Measurements from ENCODE around the gene SLC6A12. TPM values are rescaled to one million over a fixed set of nuclear protein-coding genes. Genes with fewer than 3 reads are reported as not detected.

The SLC6A12 gene
- total RNA-seq, 4 donors from 2014 or later: 0.57 TPM; not detected in 3

DNA sequence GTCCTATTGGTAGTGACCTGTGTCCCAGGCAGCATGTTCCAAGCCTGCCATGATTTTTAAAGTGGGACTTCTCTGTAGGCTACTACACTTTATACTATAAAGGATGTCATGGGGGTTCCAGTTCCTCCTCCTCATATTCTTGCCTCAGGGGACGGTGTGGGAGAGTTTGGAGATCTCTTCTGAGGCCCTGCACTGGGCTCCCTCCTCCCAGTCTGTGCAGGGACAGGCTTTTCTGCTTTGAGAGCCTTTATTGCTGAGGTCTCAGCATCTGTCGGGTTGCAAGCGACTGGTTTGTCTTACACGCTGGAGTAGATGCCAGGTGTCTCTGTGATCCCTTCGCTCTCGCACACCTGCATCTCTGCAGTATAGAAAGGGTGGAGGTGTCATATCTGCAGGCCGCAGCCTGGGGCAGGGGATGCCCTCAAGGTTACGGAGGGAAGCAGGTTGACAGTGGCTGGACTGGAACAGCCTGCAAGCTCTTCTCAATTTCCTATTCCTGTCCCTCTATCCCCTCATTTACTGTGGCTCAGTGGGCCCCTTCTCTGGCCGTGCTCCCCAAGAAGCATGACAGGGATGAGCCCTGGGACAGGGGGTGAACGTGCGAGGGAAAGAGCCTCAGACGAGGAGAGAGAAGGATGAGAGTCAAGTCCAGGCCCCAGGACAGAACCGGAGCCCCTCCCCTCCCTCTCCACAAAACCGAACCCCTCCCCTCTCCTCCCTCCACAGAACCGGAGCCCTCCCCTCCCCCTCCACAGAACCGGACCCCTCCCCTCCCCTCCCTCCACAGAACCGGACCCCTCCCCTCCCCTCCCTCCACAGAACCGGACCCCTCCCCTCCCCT, 51.3 kb downstream of the SLC6A12 start:
- TF ChIP-seq POLR2A (IDR thresholded peaks at IDR 0.05): no peak
- TF ChIP-seq, protein P1, sequence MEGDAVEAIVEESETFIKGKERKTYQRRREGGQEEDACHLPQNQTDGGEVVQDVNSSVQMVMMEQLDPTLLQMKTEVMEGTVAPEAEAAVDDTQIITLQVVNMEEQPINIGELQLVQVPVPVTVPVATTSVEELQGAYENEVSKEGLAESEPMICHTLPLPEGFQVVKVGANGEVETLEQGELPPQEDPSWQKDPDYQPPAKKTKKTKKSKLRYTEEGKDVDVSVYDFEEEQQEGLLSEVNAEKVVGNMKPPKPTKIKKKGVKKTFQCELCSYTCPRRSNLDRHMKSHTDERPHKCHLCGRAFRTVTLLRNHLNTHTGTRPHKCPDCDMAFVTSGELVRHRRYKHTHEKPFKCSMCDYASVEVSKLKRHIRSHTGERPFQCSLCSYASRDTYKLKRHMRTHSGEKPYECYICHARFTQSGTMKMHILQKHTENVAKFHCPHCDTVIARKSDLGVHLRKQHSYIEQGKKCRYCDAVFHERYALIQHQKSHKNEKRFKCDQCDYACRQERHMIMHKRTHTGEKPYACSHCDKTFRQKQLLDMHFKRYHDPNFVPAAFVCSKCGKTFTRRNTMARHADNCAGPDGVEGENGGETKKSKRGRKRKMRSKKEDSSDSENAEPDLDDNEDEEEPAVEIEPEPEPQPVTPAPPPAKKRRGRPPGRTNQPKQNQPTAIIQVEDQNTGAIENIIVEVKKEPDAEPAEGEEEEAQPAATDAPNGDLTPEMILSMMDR (IDR thresholded peaks at IDR 0.05): no peak
- 58 to 88% methylated on average over 6 to 11 of the region's 18 CpGs for WGBS, 2 donors

GRCh38 chr12:161823-162222, 52.1 kb downstream of the SLC6A12 start:
- WGBS, 2 donors: 83 to 97% methylated on average over 5 to 7 of the region's 8 CpGs

More for the DNA sequence above, 51.3 kb downstream of the SLC6A12 start:
- H3K4me1 ChIP-seq: peaks cover 0 to 1% (median 0%) of the 10 kb centered on the region in 3 donors
- no peaks in the 10 kb centered on the region for H3K9me3 ChIP-seq
- H3K36me3 ChIP-seq: no peaks in the 10 kb centered on the region
- intact Hi-C loops (cut with DNase I): no loop called here
- H3K27me3 ChIP-seq: peaks cover 0 to 34% (median 0%) of the 10 kb centered on the region in 4 donors
- H3K27ac ChIP-seq: no peak overlapping the region
- no peak for DNase-seq
- no peak overlapping the region for H3K4me3 ChIP-seq

DNA sequence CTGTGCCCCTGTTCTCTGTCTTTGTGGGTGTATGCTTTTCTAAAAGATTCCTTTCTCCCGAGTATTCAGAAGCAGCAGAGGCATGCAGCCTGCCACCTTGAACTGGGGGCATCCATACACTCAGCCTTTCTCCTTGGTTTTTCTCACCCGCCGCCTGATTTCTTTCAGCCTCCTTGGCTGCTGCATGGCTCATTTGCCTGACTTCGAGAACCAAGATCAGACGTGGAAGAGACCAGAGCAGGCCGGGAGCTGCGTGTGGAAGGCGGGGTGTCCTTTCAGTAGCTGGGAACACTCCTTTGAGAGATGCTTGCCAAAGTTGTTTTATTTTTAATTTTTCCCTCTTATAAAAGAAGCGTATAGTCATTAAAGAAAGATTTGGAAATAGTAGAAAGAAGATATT, 53.1 kb downstream of the SLC6A12 start:
- Histone ChIP-seq H3K9me3 (no peaks in the 10 kb centered on the region), H3K36me3 (no peaks in the 10 kb centered on the region), H3K27ac (no peak overlapping the region), H3K4me1 (no peaks in the 10 kb centered on the region), H3K27me3 (peaks cover 0 to 34% (median 0%) of the 10 kb centered on the region in 4 donors), H3K4me3 (no peak overlapping the region)
- DNase-seq: no peak
- intact Hi-C loops (cut with DNase I): no loop called here
- 60 to 71% methylated on average over 9 of the region's 9 CpGs for WGBS, 2 donors
- TF ChIP-seq, protein P1 (IDR thresholded peaks at IDR 0.05): no peak
- TF ChIP-seq POLR2A (IDR thresholded peaks at IDR 0.05): no peak

More at GRCh38 chr12:161823-162222, 52.1 kb downstream of the SLC6A12 start:
- DNase-seq: no peak
- Histone ChIP-seq H3K36me3 (no peaks in the 10 kb centered on the region), H3K9me3 (no peaks in the 10 kb centered on the region), H3K4me1 (no peaks in the 10 kb centered on the region), H3K27ac (no peak overlapping the region), H3K27me3 (peaks cover 0 to 34% (median 0%) of the 10 kb centered on the region in 4 donors), H3K4me3 (no peak overlapping the region)
- no peak for TF ChIP-seq POLR2A (IDR thresholded peaks at IDR 0.05)
- TF ChIP-seq, protein P1 (IDR thresholded peaks at IDR 0.05): no peak
- intact Hi-C loops (cut with DNase I): no loop called here

DNA sequence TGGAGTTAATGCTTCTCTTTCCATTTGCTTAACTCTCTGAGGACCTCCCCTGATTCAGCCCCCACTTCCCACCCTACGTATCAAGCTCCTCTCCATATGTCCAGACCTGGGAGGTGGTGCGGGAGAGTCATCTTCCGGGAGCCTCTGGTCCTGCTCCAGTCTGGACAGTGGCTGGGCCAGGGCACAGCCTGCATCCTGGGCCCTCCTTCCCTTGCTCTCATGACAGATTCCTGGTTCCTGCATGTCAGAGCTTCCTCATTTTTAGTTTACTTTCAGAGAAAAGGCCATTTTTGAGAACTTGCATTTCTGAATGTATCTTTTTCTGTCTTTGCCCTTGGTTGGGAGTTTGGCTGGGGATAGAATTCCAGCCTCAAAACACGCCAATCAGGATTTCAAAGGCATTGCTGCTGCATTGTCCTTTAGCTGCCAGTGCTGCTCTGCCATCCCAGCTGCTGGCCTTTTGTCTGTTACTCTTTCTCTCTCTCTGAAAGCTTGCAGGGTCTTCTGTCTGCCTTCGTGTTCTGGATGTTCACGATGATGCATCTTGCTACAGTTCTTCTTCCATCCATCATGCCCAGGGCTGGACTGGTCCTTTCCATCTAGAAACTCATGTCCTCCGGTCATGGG, 54.7 kb downstream of the SLC6A12 start:
- no peak overlapping the region for H3K27ac ChIP-seq
- no peaks in the 10 kb centered on the region for H3K9me3 ChIP-seq
- no peaks in the 10 kb centered on the region for H3K36me3 ChIP-seq
- TF ChIP-seq, protein P1 (IDR thresholded peaks at IDR 0.05): no peak
- TF ChIP-seq POLR2A (IDR thresholded peaks at IDR 0.05): no peak
- H3K4me3 ChIP-seq: no peak overlapping the region
- H3K4me1 ChIP-seq: no peaks in the 10 kb centered on the region
- intact Hi-C loops (cut with DNase I): no loop called here
- 65 to 78% methylated on average over 7 of the region's 7 CpGs for WGBS, 2 donors
- H3K27me3 ChIP-seq: peaks cover 0 to 38% (median 0%) of the 10 kb centered on the region in 4 donors
- DNase-seq: no peak

GRCh38 chr12:157644-158043, 56.3 kb downstream of the SLC6A12 start:
- peaks cover 0 to 37% (median 0%) of the 10 kb centered on the region in 4 donors for H3K27me3 ChIP-seq
- 72% methylated on average over 3 of the region's 12 CpGs; no CpG with 5 or more reads in 1 of the 2 donors for WGBS, 2 donors
- H3K36me3 ChIP-seq: no peaks in the 10 kb centered on the region
- H3K9me3 ChIP-seq: no peaks in the 10 kb centered on the region
- H3K27ac ChIP-seq: no peak overlapping the region
- intact Hi-C loops (cut with DNase I): no loop called here
- no peak for DNase-seq
- TF ChIP-seq POLR2A (IDR thresholded peaks at IDR 0.05): no peak
- TF ChIP-seq, protein P1 (IDR thresholded peaks at IDR 0.05): no peak
- no peaks in the 10 kb centered on the region for H3K4me1 ChIP-seq
- no peak overlapping the region for H3K4me3 ChIP-seq
